ENCODE data around the gene NME9. TPM values are rescaled to one million over a fixed set of nuclear protein-coding genes. Genes with fewer than 3 reads are reported as not detected.

Gene NME9
- total and polyA plus RNA-seq, 10 of the 15 experiments (the other 5 are each of a cell fraction or from before 2014, with no cell fraction given), result 0.09 to 0.68 (median 0.22) TPM; not detected in 6

DNA sequence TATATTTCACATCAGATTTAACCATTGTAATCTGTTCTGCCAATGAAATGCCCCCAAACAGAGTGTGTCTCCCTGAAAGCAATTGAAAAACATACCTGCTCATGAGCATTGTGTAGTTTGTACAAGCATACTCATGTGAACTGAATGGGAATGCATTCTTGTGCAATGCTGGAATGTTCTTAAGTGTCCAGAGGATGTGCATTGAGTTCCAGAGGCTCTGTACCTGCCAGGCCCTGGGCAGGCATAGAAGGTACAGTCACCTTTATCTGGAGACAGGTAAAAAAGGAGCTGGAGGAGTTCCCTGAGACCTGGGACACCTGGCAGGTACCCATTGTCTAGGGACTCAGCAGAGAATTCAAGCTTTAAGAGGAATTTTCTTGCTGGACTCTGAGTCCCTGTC is 21.5 kb upstream of the NME9 start:
- FAIRE-seq (no peak), ATAC-seq (no peak), DNase-seq (ENCODE audit: low read depth, low spot score) (no peak)
- H3K9me3 ChIP-seq (replicated peaks; ENCODE audit: control insufficient read depth, insufficient read depth, low read length), result no peaks in the 10 kb centered on the region
- ChIA-PET CTCF (no interaction called here), SMC1A (ENCODE audit: uncharacterized antibody, unreplicated experiment) (no interaction called here), RAD21 (ENCODE audit: unreplicated experiment) (no interaction called here), POLR2A (no interaction called here)
- H3K4me3 ChIP-seq, result no peak overlapping the region
- H3K27me3 ChIP-seq (replicated peaks in 1 of 2; ENCODE audit: control insufficient read depth in 2 of 2, insufficient read depth in 2 of 2, low read length in 1 of 2), result peaks cover 5 to 31% of the 10 kb centered on the region in 2 experiments; a peak in 3 of 4 replicates
- in situ Hi-C loops (cut with MboI), result no loop called here
- no peak overlapping the region for H2AFZ ChIP-seq (ENCODE audit: control insufficient read depth, low read depth, low read length)
- no TSS peak for BruUV-seq (replicated peaks)
- TF ChIP-seq RELA (IDR thresholded peaks at IDR 0.05; ENCODE audit: borderline replicate concordance, partially characterized antibody) (no peak), POLR2AphosphoS2 (IDR thresholded peaks at IDR 0.05; ENCODE audit: low read depth, low read length) (no peak), RBBP5 (conservative IDR thresholded peaks at IDR 0.05) (no peak), POU2F2 (IDR thresholded peaks at IDR 0.05; ENCODE audit: borderline replicate concordance, low read depth, low read length) (no peak), MEF2B (IDR thresholded peaks at IDR 0.05; ENCODE audit: partially characterized antibody, poor library complexity, severe bottlenecking) (no peak), EP300 (IDR thresholded peaks at IDR 0.05; ENCODE audit: borderline replicate concordance in 1 of 2, control insufficient read depth in 1 of 2, low read depth in 2 of 2, low read length in 2 of 2) (no peak), SREBF1 (IDR thresholded peaks at IDR 0.05; ENCODE audit: low read length) (no peak), SUZ12 (IDR thresholded peaks at IDR 0.05; ENCODE audit: unreplicated experiment) (no peak), NFIC (IDR thresholded peaks at IDR 0.05; ENCODE audit: low read depth, low read length) (no peak), RB1 (IDR thresholded peaks at IDR 0.05; ENCODE audit: borderline replicate concordance) (no peak), CEBPB (IDR thresholded peaks at IDR 0.05; ENCODE audit: borderline replicate concordance in 1 of 2, low read depth in 2 of 2, low read length in 2 of 2) (no peak)
- intact Hi-C loops (cut with micrococcal nuclease; ENCODE audit: unreplicated experiment), result no loop called here
- no peaks in the 10 kb centered on the region for H4K20me1 ChIP-seq (ENCODE audit: control insufficient read depth, insufficient read depth)
- H3K9ac ChIP-seq (ENCODE audit: control insufficient read depth, insufficient read depth, low read length), result no peak overlapping the region
- no peaks in the 10 kb centered on the region for H3K79me2 ChIP-seq (ENCODE audit: control insufficient read depth, insufficient read depth, low read length)
- H3K36me3 ChIP-seq (ENCODE audit: control insufficient read depth in 2 of 2, insufficient read depth in 2 of 2, low read length in 1 of 2), result no peaks in the 10 kb centered on the region
- no peak overlapping the region for H3K27ac ChIP-seq (ENCODE audit: control insufficient read depth, insufficient read depth)
- H3K4me2 ChIP-seq (ENCODE audit: control insufficient read depth, insufficient read depth), result no peak overlapping the region
- no peaks in the 10 kb centered on the region for H3K4me1 ChIP-seq (ENCODE audit: control insufficient read depth, insufficient read depth, low read length)

All from GM12878 (cell line).